Stimulated activated CD4-positive, alpha-beta T cell treated with anti-CD3 and anti-CD28 coated beads, Interleukin-1b, Interleukin-23, amount 100 ng/mL, for 4 hours (primary cell): ENCODE measurements around the gene RHOU.
A peak's percentile ranks its signal among the peaks of the same experiment; 100 is the strongest.
"Not testable (repeated sequence)": the region's sequence is repeated elsewhere in the genome, so short reads cannot be mapped to it uniquely, and the experiment has no call there.

Experiments used
- DNase-seq, 2 donors: peaks; one replicate each; pipeline ENCODE4 v3.0.0-alpha.2; 2020; ENCODE audit warnings: low read depth in 2 of 2

Gene RHOU

DNA sequence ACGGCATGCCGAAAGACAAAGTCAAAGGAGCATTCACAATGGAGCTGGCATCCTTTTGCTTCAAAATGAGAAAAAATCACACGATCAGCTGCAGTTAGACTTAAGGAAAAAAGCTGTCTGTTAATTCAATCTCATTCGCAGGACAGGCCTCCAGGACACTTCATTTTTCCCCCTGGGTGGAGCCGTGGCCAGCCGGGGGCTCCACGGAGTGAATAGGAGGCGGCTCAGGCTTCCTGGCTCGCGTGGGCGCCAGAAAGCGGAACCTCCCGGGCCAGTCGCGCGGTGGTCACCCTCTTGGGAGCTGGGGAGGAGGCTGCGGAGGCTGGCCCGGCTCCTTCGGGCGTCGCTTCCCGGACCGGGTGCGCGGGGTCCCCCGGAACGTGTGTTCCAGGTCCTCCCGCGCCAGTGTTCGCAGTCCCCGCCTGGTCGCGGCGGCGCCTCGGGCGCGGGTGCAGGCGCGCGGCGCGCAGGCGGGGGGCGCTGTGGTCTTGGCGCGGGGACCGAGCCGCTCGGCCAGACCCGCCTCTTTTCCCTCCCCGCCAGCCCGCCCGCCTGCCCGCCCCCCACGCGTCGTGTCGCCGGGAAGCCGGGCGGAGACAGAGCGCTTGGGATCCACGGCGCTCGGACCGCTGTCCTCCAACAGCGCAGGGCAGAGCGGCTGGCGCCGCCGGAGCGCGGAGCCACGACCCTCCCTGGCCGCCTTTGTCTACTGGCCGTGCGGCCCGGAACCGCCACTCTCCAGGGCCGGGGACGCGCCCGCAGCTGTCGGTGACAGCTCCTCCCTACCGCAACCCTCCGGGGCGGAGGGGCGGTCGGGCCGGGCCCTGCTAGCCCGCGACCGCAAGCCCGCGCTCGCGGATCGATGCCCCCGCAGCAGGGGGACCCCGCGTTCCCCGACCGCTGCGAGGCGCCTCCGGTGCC is at the start of gene RHOU:
Gene RHOU (plus strand): TSS at position 599 of the 921 bp plus-strand sequence. CDS start 264 bp downstream, at position 863.
- peak; percentile 31 to 70 for DNase-seq

DNA sequence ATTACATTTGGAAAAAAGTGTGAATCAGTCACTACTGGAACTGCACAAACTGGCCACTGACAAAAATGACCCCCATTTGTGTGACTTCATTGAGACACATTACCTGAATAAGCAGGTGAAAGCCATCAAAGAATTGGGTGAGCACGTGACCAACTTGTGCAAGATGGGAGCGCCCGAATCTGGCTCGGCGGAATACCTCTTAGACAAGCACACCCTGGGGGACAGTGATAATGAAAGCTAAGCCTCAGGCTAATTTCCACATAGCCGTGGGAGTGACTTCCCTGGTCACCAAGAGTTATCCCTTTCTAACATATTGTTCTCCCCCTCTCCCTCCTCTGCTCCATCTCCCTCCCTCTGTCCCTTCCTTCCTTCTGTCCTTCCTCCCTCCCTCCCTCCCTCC is 47.7 kb upstream of the RHOU start:
- no peak for DNase-seq

DNA sequence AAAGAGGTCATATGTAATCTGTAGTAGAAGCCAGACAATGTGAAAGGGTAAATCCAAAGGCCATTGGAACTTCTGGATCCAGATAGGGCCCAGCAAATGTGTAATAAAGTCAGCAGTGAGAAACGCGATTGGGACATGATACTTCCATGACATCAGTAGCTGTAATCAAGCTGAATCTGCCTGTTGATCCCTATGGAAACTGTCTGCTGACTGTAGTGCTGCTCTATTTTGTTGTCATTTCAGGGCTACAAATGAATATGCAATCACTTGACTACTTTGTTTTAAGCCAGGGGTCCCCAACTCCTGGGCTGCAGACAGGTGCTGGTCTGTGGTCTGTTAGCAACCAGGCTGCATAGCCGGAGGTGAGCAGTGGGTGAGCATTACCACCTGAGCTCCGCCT is 46.0 kb upstream of the RHOU start:
- no peak for DNase-seq

DNA sequence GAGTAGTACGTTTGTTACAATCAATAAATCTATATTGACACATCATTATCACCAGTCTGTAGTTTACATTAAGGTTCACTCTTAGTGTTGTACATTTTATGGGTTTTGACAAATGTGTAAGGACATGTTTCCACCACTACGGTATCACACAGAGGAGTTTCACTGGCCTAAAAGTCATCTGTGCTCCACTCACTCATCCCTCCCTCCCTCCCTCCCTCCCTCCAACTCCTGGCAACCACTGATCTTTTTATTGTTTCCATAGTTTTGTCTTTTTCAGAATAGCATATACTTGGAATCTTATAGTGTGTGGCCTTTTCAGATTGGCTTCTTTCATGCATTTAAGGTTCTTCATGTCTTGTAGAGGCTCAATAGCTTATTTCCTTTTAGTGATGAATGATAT is 44.1 kb upstream of the RHOU start:
- DNase-seq = no peak

DNA sequence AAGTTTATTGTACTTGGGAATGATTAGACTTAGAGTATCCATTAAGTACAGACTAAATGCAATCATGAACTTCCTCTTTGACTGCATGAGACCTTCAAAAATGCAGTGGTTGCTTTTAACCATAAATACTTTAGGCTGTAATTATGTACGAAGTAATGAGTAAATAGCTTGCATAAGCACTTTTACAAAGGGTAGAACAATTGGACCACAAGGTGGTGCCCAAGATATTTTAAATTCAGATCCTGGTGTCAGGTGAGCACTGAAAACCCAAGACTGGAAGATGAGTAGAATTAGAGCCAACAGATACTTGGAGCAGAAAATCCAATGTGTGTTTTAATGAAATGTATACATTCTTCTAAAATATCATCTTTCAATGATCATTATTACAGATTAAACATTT is 43.4 kb upstream of the RHOU start:
- peak in 1 of 2 donors; percentile 13 for DNase-seq

DNA sequence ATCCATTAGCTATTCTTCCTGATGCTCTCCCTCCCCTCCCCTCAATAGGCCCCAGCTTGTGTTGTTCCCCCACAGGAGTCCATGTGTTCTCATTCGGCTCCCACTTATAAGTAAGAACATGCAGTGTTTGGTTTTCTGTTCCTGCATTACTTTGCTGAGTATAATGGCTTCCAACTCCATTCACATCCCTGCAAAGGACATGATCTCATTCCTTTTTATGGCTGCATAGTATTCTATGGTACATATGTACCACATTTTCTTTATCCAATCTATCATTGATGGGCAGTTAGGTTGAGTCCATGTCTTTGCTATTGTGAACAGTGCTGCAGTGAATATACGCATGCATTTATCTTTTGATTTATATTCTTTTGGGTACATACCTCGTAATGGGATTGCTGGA is 40.8 kb upstream of the RHOU start:
- not testable (repeated sequence) for DNase-seq

DNA sequence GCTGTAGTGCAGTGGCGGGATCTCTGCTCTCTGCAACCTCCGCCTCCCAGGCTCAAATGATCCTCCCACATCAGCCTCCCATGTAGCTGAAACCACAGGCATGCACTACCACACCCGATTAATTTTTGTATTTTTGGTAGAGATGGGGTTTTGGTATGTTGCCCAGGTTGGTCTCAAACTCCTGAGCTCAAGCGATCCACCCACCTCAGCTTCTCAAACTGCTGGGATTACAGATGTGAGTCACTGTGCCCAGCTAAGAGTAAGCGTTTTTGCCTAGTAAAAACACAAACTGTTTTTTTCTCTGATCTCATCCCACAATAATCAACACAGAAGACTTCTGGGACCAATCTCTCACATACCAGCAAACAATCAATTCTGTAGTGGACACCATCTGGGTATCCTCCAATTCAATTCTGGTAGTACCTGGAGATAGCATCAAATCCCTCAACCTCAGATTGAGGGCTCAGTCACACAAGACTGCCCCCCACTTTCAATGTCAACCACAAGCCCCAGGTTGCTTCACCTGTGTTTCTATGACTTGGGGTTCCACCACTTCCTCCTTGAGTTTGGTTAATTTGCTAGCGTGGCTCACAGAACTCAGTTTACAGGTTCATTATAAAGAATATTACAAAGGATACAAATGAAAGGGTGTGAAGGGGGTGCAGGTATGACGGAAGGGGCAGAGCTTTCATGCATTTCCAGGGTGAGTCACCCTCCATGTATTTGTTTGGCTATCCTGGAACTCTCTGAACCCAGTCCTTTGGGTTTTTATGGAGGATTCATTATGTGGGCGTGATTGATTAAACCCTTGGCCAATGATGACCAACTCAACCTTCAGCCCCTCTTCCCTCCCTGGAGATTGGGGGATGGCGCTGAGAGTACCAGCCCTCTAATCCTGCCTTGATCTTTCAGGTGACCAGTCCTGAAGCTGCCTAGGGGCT is 40.0 kb upstream of the RHOU start:
- DNase-seq = no peak

DNA sequence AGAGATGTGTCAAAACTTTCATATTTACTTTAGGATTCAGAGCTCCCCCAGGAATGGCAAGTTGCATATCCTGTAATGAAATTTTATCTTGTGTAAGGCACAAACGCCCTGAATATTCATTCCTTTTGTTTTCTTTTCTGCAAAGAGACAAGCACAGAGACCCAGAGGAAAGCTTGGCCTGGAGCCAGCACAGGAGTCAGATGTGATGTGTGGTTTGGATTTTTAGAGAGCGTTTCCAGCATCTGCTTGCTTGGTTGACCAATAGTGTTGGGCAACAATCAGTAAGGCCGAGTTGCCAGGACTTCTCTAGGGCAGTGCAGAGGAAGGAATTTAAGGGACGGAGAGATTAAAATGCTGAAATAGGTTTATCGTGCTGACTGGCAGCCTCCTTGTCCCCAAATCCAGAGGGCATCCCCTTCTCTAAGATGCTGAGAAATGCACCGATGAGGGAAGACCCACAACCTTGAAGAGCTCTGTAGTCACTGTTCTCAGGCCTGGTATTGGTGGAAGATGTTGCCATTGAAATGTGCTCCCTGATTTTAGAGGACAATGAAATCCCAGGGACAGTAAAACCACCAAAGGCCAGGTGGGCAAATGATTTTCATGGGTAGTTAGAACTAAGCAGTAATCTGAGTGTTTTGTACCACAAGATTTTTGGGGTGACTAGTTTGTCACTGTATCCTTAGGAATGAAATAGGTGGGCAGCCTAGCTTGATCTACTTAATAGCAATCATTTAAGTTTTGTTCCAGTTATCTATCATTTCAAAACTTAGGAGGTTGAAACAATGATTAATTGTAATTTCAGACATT is 37.9 kb upstream of the RHOU start:
- no peak for DNase-seq

DNA sequence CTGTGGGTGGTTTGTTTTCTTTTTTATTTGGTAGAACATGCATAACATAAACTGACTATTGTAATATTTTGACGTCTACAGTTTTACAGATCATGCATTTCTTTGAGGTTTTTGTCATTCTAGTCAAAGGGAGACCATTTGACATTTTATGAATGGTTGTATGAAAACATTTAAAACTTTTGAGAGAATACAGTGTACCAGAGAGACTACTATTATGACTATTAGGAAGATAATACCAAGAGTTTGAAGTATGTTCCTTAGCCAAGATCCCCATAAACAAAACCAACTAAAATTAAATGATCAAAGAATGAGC is 37.3 kb upstream of the RHOU start:
- no peak for DNase-seq

DNA sequence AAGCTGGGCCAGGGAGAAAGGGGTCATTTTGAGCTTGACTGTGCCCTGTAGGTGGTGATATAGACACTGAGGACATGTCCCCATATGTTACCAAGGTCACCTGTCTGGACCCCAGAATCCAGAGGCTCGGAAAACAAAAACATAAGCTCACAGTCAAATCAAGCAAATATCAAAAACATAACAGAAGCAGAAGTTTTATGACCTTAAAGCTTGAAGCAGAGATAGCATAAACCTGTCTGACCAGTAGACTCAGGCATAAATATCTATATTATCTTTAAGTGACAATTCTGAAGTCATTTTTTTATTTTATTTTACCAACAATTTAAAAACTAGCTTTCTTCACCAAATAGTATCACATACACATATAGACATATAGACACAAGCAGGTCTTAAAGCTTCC is 32.8 kb upstream of the RHOU start:
- DNase-seq = no peak

DNA sequence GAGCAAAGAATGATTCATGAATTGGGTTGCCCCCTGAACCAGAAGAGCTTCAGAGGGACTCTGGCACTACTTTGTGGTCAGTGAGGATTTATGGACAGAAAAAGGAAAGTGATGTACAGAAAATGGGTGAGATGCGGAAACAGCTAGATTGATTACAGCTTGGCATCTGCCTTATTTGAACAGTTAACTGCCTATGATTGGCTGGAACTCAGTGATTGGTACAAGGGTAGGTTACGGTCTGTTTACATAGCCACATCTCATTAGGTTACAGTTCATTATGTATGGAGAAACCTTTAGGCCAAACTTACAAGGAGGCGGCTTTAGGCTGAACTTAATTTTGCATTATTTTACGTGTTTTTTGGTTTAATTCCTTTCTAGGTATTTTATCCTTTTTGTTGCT is 29.0 kb upstream of the RHOU start:
- no peak for DNase-seq

DNA sequence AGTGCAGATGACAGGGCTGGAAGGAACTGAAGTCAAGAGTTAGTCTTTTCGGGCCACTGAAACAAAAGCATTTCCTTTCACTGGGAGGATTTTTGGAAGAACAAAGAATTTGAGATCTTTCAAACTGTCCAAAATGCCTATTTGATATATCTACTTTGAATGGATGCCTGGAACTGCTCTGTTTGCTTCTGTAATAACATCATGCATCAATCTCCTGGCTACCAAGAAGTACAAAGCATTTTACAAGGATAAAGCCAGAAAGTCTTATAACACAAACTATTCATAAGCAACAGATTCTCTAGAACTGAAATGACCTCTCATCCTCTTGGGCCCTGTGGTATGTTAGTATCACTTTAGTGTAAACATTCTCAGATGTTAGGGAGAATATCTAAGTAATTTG is 18.2 kb upstream of the RHOU start:
- DNase-seq = no peak

DNA sequence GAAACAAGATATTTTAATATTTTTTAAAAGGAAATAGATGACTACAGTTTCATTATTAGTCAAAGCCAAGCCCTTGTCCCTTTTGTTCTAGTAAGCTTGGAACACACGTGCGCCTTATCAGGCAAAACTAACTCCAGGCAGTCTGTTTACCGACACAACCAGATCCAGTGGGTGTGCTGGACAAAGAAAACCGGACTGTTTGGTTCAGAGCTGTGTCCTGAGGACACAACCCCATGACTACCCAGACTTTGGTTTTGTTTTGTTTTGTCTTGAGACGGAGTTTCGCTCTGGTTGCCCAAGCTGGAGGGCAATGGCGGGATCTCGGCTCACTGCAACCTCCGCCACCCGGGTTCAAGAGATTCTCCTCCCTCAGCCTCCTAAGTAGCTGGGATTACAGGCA is 13.9 kb upstream of the RHOU start:
- no peak for DNase-seq

DNA sequence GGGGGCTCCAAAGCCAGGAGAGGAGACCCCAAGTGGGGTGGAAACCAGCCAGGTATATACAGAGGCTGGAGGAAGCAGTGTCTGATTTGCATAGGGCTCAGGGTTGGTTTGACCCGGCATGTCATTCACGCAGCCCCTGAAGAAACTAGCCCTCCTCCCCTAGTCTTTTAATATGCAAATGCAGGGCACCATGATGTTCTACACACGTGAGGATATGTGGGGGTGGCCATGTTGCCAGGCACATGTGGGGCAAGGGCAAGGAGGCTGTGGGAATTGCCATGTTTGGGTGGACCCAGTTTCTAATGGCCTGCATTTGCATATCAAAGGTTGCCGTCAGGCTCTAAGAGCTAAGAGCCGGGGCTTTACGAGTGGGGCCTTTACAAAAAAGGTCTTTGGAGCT is 12.0 kb upstream of the RHOU start:
- no peak for DNase-seq

DNA sequence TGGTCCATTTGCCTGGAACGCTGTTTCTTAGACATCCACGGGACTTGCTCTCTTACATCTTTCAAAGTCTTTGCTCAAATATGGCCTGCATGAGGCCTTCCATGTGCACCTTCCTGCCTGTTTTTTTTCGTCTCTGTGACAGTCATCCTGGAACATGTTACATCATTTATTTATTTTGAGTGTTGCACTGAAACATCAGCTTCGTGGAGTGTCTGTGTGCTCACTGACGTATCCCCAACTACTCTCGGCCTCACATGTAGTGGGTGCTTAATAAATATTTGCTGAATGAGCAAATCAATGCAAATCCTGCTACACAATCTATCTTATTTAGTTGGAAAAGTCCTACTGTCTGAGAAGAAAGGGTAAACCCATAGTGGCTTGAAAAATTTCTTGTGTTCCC is 11.4 kb upstream of the RHOU start:
- DNase-seq = no peak

DNA sequence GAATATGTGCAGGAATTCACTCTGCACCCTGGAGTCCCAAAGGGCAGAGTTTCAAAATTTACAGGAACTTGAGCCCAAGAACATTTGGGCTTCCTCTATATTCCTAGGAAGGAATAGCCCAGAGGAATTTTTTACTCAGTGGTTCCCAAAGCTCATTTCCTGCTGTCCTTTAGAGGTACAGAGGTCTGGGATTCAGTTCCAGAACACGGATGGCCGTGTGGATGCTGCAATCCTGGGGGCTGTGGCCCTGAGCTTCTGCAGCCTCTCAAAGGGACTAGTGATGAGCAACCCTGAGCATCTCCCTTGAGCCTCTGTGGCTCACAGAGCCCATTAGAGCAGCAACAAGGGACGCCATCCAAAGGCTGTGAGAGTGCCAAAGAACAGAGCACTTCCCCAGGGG is 10.1 kb upstream of the RHOU start:
- DNase-seq = no peak

DNA sequence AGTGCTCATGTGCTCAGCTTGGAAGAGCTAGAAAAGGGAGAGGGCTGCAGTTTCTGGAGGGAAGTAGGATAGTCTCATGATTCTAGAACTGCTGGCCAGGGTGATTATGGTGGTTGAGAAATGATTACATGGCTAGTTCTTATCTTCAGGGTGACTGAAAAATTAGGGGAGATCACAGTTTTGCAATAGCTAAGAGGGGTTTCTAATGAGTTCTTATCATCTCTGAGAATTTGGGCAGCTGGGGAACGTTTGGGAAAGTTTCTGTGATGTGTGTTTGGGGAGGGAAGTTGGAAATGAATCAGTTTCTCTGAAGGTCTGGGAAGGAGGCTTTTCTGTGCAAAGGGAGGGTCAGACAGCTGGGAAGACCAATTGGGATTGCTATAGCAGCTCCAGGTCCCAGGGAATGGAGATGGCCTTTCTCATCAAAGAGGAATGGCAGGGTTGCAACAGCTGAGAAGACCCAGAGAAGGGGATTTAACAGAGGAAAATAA is 7.6 kb upstream of the RHOU start:
- DNase-seq = no peak

DNA sequence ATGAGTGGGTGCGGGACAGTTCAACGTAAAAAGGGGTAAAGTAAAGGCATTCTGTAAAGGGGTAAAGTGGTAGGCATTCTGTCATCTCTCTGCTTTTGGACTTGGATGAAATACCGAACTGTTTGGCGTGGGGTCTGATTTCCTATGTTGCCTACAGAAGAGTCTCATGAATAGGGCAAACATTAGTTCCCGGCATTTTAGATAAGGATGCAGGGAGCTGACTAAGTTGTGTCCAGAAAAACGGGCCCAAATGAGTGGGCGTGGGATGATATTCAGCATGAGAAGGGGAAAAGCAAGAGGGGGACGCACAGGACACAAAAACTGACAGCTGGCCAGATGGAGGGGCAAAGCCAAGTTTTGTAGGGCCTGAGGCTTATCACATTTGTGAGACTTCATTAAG is 2.9 kb upstream of the RHOU start:
- DNase-seq = no peak

DNA sequence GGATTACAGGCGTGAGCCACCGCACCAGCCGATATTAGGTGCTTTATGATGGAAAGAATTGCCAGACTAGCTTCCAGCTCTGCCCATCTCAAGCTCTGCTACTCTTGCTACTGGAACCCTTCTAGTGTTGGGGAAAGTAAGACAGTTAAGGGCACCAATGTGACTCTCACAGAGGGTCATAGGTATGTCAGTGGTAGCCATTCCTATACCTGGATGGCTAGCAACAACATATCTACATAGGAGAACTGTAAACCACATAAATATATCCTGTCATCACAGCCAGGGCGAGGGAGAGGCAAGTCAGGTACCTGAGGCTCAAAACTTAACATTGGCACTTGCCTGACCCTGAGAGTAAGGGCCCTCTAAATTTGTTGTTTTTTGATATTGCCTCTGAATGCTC is 1.7 kb upstream of the RHOU start:
- DNase-seq = no peak

DNA sequence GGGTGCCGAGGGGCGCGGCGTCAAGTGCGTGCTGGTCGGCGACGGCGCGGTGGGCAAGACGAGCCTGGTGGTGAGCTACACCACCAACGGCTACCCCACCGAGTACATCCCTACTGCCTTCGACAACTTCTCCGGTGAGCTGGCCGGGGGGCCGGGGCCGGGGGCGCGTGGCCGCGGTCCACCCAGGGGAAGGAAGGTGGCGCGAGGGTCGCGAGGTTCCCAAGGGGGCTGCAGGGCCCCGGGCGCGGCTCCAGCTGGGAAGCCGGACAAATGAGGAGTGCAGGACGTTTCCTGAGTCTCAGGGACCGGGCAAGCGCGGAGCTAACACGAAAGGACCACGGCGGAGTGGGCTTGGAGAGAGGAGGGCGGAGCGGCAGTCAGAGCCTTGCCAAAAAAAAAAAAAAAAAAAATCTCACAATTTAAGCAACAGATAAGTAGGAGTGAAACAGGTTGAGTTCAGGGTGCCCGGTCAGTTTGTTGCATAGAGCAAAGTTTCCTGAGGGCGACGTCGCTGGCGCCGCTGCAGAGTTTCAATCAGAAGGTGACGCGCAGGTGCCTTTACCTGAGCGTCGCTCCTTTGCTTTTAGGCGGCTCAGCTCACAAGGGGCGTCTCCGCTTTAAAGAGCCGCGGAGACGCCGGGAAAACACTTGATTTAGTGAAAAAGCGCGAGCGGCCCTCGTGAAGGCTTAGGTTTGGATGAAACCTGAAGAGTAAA is 750 bp downstream of the RHOU start:
- DNase-seq = peak in 1 of 2 donors; percentile 6

DNA sequence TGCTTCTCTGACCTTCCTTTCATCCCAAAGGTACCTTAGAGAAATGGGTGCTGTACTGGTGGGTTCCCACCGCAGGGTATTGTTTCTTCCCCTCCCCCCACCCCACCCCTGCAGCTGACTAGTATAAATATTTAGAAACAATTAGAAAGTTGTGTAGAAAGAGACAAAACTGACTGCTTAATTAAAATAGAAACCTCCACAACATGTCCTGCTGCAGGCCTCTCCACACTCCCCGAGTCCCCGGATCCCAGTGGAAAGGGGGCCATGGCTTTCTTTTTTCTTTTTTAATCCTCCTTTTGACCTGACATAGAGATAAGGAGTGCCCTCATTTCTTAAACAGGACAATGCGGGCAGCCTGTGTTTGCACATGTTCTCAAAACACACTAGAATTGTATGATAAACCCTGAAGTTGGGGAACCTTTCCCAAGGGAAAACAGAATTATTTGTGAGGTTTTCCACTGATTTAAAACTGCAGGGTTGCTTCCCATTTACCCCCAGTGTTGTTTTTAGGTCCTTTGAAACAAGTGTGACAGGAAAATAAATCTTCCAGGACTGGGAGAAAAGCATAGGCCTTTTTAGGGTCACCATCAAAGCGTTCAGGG is 1.7 kb downstream of the RHOU start:
- no peak for DNase-seq
